Stomach (tissue), 4 donors: ENCODE data around the gene GRIA1.

Experiments
- EP300 ChIP-seq: sonication (generic); formaldehyde crosslinking; IDR thresholded peaks from one replicate; pipeline ENCODE4 v1.6.1; 2017; ENCODE audit warnings: antibody characterized with exemption
- POLR2A ChIP-seq, 4 donors: fragments of 450-650 bp; IDR thresholded peaks; one replicate each; pipeline ENCODE4 v1.6.1; 2016; ENCODE audit warnings: antibody characterized with exemption in 4 of 4, control low read depth in 2 of 4, mild to moderate bottlenecking in 1 of 4, moderate library complexity in 1 of 4
- TF ChIP-seq, protein P1 (sequence below), 7 experiments: fragments of 450-650 bp in 4 of 7; fragments of 200-600 bp in 3 of 7; sonication (generic) in 3 of 7; IDR thresholded peaks; one replicate each; pipeline ENCODE4 v1.5.1; 2016 to 2019; ENCODE audit warnings: antibody characterized with exemption in 7 of 7, control low read depth in 2 of 7, mild to moderate bottlenecking in 1 of 7

DNA sequence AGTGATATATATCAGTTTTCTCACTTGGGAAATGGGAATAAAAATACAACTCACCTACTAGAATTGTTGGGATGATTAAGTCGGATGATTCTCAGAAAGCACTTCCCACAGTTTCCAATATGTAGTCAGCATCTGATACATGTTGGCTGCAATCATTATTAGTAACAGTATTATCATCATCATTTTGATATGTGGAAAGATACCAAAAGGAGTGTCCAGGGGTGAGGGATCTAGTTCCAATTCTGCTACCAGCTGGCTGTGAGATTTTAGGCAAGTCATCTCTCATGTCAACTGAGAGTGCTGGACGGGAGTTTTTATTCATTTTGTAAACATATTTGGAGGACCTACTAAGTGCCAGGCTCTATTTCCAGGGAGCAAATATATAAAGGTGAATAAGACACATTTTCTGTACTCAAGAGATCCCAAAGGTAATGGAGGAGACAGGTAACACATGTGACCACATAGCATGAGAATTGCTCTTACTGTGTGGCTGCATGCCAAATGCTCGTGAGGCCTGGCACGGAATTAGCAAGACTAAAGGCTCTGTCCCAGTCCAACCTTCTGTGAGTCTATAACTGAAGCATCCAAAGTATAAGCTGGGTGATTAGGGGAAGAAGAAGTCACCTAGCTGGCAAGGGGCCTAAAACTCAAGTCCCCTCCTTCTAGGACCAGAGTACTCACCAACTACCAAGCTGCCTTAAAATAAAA, 83.0 kb downstream of the GRIA1 start:
- TF ChIP-seq, protein P1, sequence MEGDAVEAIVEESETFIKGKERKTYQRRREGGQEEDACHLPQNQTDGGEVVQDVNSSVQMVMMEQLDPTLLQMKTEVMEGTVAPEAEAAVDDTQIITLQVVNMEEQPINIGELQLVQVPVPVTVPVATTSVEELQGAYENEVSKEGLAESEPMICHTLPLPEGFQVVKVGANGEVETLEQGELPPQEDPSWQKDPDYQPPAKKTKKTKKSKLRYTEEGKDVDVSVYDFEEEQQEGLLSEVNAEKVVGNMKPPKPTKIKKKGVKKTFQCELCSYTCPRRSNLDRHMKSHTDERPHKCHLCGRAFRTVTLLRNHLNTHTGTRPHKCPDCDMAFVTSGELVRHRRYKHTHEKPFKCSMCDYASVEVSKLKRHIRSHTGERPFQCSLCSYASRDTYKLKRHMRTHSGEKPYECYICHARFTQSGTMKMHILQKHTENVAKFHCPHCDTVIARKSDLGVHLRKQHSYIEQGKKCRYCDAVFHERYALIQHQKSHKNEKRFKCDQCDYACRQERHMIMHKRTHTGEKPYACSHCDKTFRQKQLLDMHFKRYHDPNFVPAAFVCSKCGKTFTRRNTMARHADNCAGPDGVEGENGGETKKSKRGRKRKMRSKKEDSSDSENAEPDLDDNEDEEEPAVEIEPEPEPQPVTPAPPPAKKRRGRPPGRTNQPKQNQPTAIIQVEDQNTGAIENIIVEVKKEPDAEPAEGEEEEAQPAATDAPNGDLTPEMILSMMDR (IDR thresholded peaks at IDR 0.05), result no peak
- TF ChIP-seq EP300 (no peak), POLR2A (IDR thresholded peaks at IDR 0.05) (no peak)
